HG03097 (cell line): ENCODE data around the gene EEF2.
"Not testable (repeated sequence)": the region's sequence is repeated elsewhere in the genome, so short reads cannot be mapped to it uniquely, and the experiment has no call there.

Source experiments
- ATAC-seq: cut with Tn5 transposase; IDR thresholded peaks from one replicate; pipeline ENCODE4 v1.9.1; 2021; ENCODE audit not compliant: unreplicated experiment, low FRiP score

The EEF2 gene

DNA sequence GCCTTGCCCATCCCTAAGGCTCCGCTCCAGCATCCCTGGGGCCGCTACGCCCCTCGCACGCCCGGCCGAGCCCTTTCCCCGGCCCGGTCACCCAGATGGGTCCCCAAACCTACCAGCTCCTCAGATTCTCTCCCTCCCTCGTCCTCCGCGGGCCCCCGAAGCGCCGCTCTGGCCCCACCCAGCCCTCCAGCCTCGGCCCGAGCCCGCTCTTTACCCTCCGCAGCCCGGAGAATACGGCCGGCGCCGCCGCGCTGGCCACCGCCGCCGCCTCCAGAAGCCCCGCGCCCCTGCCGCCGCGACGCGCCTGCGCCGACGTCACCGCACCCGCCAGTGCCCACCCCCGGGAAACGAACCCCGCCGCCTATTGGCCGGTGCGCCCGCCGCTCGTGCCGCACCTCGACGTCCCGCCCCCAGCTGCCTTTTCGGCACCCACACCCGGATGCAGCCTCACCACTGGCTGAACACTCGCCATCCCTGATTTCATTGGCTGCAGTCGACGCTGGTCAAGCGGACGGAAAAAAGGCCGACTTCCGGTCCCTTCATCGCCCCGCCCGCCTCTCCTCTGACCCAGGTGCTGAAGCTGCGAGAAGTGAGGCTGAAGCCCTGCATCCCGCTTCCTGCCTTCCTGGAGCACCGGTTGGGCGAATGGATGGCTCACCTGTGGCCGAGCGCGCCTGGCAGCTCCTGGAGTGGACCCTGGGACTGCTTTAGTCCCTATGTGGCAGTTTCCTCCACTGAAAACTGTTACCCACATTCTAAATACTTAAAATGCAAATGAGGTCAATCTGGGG lies 14.3 kb downstream of the EEF2 start, which contains the start of gene DAPK3:
DAPK3 (minus strand) TSS at position 292 of the 791 bp plus-strand sequence. CDS start 1,364 bp downstream, outside the sequence.
- ATAC-seq = peak; percentile 91

GRCh38 chr19:3970313-3970807 lies 14.9 kb downstream of the EEF2 start:
- ATAC-seq = no peak

GRCh38 chr19:3969435-3970312 lies 15.6 kb downstream of the EEF2 start:
- no peak for ATAC-seq

DNA sequence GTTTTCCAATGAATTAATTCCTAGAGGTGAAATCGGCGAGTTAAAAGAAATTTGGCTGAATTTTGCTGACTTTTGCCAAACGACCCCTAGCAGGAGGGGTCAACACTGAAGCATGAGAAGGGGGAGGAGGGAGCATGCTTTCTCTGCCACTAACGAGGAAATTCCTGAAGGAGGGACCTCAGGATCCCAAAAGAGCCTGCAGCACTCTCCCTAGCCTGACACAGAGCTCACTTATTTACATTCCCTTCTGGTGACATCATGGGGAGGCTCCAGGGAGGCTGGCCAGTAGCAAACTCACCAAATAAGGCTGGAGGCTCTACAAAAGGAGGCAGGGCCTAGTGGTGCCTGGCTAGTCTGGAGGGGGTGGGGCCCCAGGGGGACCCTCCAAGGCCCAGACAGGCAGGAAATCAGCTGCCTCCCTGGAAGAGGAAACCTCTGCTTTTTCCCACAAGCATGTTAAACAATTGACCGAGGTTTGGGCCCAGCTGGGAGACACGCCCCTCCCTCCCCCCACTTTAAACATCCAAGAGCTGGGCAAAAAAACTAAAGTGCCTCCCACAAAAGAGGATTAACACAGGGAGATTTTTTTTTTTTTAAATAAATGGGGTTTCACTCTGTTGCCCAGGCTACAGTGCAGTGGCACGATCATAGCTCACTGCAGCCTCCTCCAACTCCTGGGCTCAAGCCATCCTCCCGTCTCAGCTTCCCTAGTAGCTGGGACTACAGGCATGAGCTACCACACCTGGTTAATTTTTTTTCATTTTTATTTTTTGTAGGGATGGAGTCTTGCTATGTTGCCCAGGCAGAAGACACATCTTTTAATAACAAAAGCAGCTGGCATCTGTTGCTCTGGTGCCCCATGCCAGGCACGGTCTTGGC lies 16.5 kb downstream of the EEF2 start:
- ATAC-seq = no peak

GRCh38 chr19:3967983-3968382 lies 17.3 kb downstream of the EEF2 start:
- ATAC-seq = not testable (repeated sequence)

GRCh38 chr19:3966051-3967017 lies 18.9 kb downstream of the EEF2 start:
- no peak for ATAC-seq

DNA sequence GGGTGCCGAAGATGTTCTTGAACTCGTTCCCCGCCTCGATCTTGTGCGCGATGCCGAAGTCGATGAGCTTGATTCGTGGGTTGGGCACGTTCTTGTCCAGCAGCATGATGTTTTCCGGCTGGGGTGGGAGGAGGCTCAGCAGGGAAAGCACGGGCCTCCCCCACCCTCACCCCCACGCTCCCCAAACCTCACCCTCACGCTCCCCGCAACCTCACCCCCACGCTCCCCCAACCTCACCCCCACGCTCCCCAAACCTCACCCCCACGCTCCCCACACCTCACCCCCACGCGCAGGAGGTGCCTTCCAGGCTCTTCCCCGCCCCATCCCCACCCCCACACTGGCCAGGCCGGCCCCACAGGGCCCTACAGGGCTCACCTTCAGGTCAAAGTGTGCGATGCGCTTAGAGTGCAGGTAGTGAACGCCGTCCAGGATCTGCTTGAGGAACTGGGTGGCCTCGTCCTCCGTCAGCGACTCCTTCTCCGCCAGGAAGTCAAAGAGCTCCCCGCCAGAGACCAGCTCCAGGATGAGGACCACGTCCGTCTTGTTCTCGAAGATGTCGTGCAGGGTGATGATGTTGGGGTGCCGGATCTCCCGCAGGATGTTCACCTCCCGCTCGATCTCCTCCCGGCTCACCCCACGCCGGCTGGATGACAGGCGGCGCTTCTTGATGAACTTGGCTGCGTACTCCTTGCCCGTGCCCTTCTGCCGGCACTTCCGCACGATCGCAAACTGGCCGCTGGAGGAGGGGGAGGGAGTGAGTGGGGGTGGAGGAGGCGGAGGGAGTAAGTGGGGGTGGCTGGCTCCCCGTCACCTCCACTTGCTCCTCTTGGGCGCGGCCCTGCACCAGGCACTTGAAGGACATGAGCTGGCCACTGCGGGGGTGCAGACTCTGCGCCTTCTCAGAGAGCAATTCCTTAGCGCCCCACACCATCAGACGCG lies 20.7 kb downstream of the EEF2 start:
- ATAC-seq = no peak

DNA sequence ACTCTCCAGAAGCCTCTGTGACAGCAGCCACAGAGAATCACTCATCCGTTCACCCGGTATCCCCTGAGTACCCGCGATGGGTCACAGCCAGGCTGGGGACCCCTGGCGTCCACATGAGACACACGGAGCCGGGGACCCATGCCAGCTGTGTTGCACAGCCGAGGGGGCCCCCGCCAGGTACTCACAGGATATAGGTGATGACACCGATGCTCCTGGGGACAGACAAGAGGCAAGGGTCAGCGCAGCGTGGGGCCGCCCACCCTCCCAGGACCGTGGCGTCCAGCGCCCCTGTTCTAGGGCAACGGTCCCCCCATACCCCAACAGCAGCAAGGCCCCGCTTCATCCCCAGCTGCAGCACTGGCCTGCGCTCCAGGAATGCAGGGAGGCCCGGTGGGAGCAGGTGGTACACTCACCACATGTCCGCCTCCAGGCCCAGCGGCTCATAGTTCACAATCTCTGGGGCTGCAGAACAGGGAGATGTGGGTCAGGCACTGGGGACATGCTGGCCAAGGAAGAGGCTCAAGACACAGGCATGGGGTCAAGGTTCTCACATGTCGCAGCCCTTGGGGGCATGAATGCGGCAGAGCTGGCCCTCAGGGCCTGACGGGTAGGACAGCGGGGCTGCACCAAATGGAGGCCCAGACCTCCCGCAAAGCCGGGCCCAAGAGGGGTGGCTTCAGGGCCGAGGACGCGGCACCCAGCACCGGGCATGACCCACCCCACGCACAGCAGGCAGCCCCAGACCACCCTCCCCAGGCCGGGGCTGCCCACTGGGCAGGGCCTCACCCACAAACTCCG lies 21.6 kb downstream of the EEF2 start:
- ATAC-seq = no peak

- no peak for ATAC-seq
Observed at GRCh38 chr19:3961007-3961406, 24.3 kb downstream of the EEF2 start.

DNA sequence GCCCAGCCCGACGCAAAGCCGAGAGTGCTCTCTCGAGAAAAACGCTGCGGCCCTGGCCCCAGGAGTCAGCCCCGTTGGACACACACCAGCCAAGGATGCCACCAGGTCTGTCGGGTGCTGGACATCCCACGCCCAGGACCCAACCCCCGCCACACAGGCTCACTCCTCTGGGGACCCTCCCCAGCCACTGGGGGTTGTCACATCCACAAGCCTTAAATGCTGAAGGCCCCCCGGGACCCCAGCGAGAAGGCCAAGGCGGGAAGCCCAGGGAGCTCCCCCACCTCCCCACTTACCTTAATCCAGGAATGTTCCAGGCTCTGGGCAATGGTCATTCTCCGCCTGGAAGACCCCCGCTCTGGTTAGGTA lies 25.5 kb downstream of the EEF2 start:
- ATAC-seq = no peak

DNA sequence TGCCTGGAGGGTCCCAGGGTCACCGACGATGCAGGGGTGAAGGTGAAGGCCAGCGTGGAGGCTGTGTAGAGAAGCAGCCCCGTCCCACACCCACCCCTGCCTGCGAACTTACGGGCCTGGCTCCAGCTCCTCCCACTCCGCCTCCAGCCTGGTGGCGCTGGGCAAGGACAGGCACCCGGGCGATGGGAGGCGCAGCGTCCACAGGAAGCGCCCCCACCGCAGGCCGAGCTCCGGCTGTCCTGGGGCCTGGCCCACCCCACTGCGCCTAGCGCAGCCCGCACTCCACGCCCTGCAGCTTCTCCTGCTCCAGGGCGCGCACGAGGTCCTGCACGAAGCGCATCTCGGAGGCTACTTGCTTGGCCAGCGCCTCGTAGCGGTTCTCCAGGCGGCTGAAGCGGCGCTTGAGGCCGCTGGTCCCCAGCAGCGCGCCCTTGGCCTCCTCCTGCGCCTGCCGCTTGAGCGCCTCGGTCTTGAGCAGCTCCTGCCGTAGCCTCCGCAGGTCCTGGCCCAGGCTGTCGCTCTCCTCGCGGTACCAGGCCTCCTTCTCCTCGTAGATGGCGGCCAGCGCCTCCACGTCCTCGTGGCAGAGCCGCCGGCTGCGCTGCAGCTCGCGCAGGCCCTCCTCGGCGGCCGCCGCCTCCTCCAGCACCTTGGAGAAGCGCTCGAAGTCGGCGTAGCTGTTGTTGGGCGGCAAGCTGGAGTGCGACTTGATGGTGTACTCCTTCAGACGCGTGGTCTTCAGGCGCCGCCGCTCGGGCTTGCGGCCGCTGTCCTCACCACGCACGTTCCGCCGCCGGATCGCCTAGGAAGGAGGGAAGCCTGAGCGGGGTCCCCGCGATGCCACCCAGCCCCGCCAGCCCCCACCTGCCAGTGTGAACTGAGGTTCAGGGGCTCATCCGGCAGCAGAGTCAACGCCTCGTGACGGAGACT lies 26.2 kb downstream of the EEF2 start:
- no peak for ATAC-seq

DNA sequence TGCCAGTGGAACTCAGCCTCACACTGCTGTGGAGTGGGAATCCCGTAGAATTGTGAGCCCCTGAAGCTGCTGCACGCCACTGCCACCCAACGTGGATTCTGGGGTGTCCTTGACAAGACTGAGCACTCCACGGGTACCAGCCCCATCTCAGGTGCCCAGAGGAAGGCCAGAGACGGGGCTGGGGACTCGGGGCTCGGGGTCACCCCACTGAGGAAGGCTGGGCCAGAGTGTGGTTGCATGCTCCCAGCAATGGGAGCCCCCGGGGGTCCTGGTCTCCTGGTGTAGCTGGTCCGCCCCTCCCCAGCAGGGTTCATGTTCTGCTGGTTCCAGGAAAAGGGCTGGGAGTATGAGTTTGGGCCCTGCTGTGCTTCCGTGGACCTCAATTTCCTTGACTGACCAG lies 29.6 kb downstream of the EEF2 start:
- no peak for ATAC-seq

GRCh38 chr19:3955276-3955675 lies 30.0 kb downstream of the EEF2 start:
- ATAC-seq = not testable (repeated sequence)

- no peak for ATAC-seq
Observed at GRCh38 chr19:3954107-3954506, 31.2 kb downstream of the EEF2 start.

- not testable (repeated sequence) for ATAC-seq
Observed at GRCh38 chr19:3952755-3953276, 32.4 kb downstream of the EEF2 start.
